Stomach (tissue), 9 donors: ENCODE results near the gene CCDC170. TPM values are rescaled to one million over a fixed set of nuclear protein-coding genes. Genes with fewer than 3 reads are reported as not detected.

Source experiments
- DNase-seq, 2 donors: peaks; one replicate each; pipeline versions ENCODE4 v3.0.0 to v3.0.0-alpha.2; 2013 to 2019
- H3K27ac ChIP-seq, 5 donors: fragments of 200-600 bp in 4 of 5; sonication (generic) in 4 of 5; one replicate each; pipeline ENCODE4 v1.5.1; 2013 to 2019; ENCODE audit warnings: mild to moderate bottlenecking in 1 of 5, moderate library complexity in 1 of 5
- H3K27me3 ChIP-seq, 3 donors: fragments of 200-600 bp; sonication (generic); one replicate each; pipeline ENCODE4 v1.5.1; 2017 to 2019; ENCODE audit warnings: mixed run types in 1 of 3
- H3K36me3 ChIP-seq, 4 donors: fragments of 200-600 bp; sonication (generic); 1 replicate in 3 of 4; 2 replicates in 1 of 4; pipeline ENCODE4 v1.5.1; 2016 to 2019
- H3K4me1 ChIP-seq, 4 donors: fragments of 200-600 bp; sonication (generic); one replicate each; pipeline ENCODE4 v1.5.1; 2016 to 2019
- H3K4me3 ChIP-seq, 4 donors: fragments of 200-600 bp; sonication (generic) in 3 of 4; one replicate each; pipeline ENCODE4 v1.5.1; 2016 to 2019; ENCODE audit warnings: mild to moderate bottlenecking in 1 of 4
- H3K9me3 ChIP-seq, 4 donors: fragments of 200-600 bp; sonication (generic); one replicate each; pipeline ENCODE4 v1.5.1; 2016 to 2019
- CTCF ChIP-seq, 7 experiments: fragments of 450-650 bp in 4 of 7; fragments of 200-600 bp in 3 of 7; sonication (generic) in 3 of 7; IDR thresholded peaks; one replicate each; pipeline ENCODE4 v1.5.1; 2016 to 2019; ENCODE audit warnings: antibody characterized with exemption in 7 of 7, control low read depth in 2 of 7, mild to moderate bottlenecking in 1 of 7
- EP300 ChIP-seq: sonication (generic); formaldehyde crosslinking; IDR thresholded peaks from one replicate; pipeline ENCODE4 v1.6.1; 2017; ENCODE audit warnings: antibody characterized with exemption
- POLR2A ChIP-seq, 4 donors: fragments of 450-650 bp; IDR thresholded peaks; one replicate each; pipeline ENCODE4 v1.6.1; 2016; ENCODE audit warnings: antibody characterized with exemption in 4 of 4, control low read depth in 2 of 4, mild to moderate bottlenecking in 1 of 4, moderate library complexity in 1 of 4
- POLR2AphosphoS5 ChIP-seq, 3 donors: sonication (generic); formaldehyde crosslinking; IDR thresholded peaks; one replicate each; pipeline ENCODE4 v1.6.1; 2016; ENCODE audit warnings: antibody characterized with exemption in 3 of 3
- WGBS, 5 donors: extraction: QIAGEN DNeasy Blood & Tissue Kit in 3 of 5; methylation state at CpG; one replicate each; pipeline versions ENCODE4 v1.1.5 to v1.1.7; 2013 to 2018; 5-methylcytosine and 5-hydroxymethylcytosine counted together
- intact Hi-C: fragments of 100-400 bp; cut with DNase I; formaldehyde crosslinking; loops from one replicate; pipeline ENCODE4 v1.15.1; 2023; ENCODE audit warnings: low total_unique reads
- polyA plus RNA-seq, 3 donors: library from polyadenylated mRNA; stranded (reverse); fragments of 200-250 nt; gene quantifications; one replicate each; pipeline ENCODE4 v1.2.3, GENCODE V29; 2013
- total RNA-seq, 5 donors: library from RNA; depleted of rRNA; stranded (reverse); fragments of >200 nt; gene quantifications; one replicate each; pipeline versions ENCODE4 v1.1.0 to v1.2.3, GENCODE V29; 2014 to 2016
- donor health status: healthy with polysubstance abuse.
- donor health status: Bipolar disorder and iron deficiency.
- donor health status: healthy.

The CCDC170 gene
- total and polyA plus RNA-seq, 8 donors, result 0.05 to 3.6 (median 0.61) TPM; not detected in 1

- TF ChIP-seq CTCF (IDR thresholded peaks at IDR 0.05) (no peak), POLR2AphosphoS5 (IDR thresholded peaks at IDR 0.05) (no peak), EP300 (no peak), POLR2A (IDR thresholded peaks at IDR 0.05) (no peak)
- no peak for DNase-seq
- Histone ChIP-seq H3K27me3 (no peaks in the 10 kb centered on the region), H3K36me3 (no peaks in the 10 kb centered on the region), H3K4me1 (peaks cover 10 to 40% (median 26%) of the 10 kb centered on the region in 4 donors), H3K4me3 (no peak overlapping the region), H3K9me3 (peaks cover 0 to under 1% (median 0%) of the 10 kb centered on the region in 4 donors), H3K27ac (no peak overlapping the region)
- intact Hi-C loops, result no loop called here
- WGBS, 5 donors, result 21 to 56% (median 42%) methylated on average over 2 of the region's 2 CpGs
These were observed 138.7 kb downstream of the CCDC170 start for GRCh38 chr6:151632415-151632987.

DNA sequence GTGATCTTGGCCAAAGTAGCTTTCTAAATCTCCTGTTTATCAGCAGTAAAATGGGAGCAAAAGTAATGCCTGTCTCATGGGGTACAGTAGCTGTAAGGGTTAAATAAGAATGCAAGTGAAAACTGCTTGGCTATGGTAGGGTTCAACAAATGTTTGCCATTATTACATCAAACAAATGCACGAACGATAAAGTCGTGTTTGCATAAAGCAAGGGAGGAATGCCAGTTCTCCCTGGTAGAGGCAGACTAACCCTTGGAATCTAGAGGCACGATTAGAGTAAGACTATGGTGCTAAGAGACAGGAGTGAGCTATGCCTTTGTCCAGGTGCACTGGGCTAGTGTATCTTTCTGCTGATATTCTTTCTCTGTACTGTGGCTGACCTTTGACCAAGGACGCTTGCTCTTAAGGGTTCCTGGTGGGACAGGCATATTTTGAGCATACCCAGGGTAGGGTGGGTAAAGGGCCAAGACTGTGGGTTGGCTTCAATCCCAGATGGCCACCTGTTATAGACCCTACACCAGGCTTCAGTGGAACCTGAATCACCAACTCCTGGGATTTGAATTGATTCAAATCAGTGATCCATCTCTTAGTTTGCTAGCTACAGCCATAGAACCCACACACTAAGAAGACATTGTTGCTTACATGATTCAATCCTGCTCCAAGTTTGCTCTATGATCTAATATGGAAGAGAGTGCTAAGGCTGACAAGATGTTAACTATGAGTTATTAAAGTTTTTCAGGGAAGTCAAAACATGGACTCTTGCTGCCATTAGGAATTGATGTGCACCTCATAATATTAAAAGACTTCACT is 139.9 kb downstream of the CCDC170 start:
- peaks cover 0 to 5% (median 0%) of the 10 kb centered on the region in 4 donors for H3K9me3 ChIP-seq
- TF ChIP-seq CTCF (IDR thresholded peaks at IDR 0.05) (no peak), EP300 (no peak), POLR2AphosphoS5 (IDR thresholded peaks at IDR 0.05) (peak in 2 of 3 donors; percentile 61 to 84)
- no peak overlapping the region for H3K4me3 ChIP-seq
- intact Hi-C loops, result no loop called here
- WGBS, 5 donors, result 29 to 39% (median 35%) methylated on average over 5 of the region's 5 CpGs
- H3K4me1 ChIP-seq, result peaks cover 10 to 38% (median 25%) of the 10 kb centered on the region in 4 donors
- peak overlapping the region; percentile 18 to 76 (median 31) for H3K27ac ChIP-seq
- no peaks in the 10 kb centered on the region for H3K27me3 ChIP-seq
- no peaks in the 10 kb centered on the region for H3K36me3 ChIP-seq
- DNase-seq, result peak; percentile 36 to 45

- H3K27ac ChIP-seq, result peak overlapping the region in 4 of 5 donors; percentile 15 to 44 (median 24)
- no peaks in the 10 kb centered on the region for H3K27me3 ChIP-seq
- 81 to 93% (median 87%) methylated on average over 3 of the region's 3 CpGs for WGBS, 5 donors
- TF ChIP-seq POLR2AphosphoS5 (IDR thresholded peaks at IDR 0.05), result no peak
- no peak for TF ChIP-seq EP300
- no peak for TF ChIP-seq POLR2A (IDR thresholded peaks at IDR 0.05)
- H3K4me3 ChIP-seq, result no peak overlapping the region
- intact Hi-C loops, result no loop called here
- no peaks in the 10 kb centered on the region for H3K36me3 ChIP-seq
- DNase-seq, result no peak
- peaks cover 0 to 5% (median 0%) of the 10 kb centered on the region in 4 donors for H3K9me3 ChIP-seq
- H3K4me1 ChIP-seq, result peaks cover 10 to 34% (median 24%) of the 10 kb centered on the region in 4 donors
These were observed 140.5 kb downstream of the CCDC170 start for GRCh38 chr6:151634336-151634720.

DNA sequence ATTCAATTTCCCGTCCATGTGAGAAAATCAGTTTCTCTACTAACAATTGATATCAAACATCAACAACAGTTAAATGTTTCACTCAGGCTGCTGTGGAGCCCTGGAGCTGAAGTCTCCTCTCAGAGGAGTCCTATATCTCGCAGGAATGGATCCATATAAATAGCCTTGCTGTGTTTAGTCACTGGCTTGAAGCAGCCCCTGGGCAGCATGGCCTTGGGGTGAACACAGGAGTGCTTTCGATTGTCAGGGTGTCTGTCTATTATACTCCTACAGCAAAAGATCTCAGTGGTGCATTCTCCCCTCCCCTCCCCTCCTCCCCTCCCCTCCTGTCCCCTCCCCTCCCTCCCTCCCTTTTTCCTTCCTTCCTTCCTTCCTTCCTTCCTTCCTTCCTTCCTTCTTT is 141.9 kb downstream of the CCDC170 start:
- Histone ChIP-seq H3K27me3 (no peaks in the 10 kb centered on the region), H3K36me3 (no peaks in the 10 kb centered on the region), H3K4me3 (no peak overlapping the region), H3K4me1 (peaks cover 6 to 26% (median 19%) of the 10 kb centered on the region in 4 donors), H3K27ac (no peak overlapping the region), H3K9me3 (peaks cover 0 to 5% (median 0%) of the 10 kb centered on the region in 4 donors)
- intact Hi-C loops, result no loop called here
- TF ChIP-seq POLR2AphosphoS5 (IDR thresholded peaks at IDR 0.05), result no peak
- TF ChIP-seq CTCF (IDR thresholded peaks at IDR 0.05), result no peak
- TF ChIP-seq POLR2A (IDR thresholded peaks at IDR 0.05), result no peak
- TF ChIP-seq EP300, result no peak
- no peak for DNase-seq
- WGBS, 5 donors, result 69 to 80% (median 77%) methylated on average over 3 of the region's 3 CpGs
